Hepatocyte (in vitro differentiated cells): Measurements from ENCODE around the gene SLC22A6.

Experiments used
- CTCF ChIP-seq: fragments of 200-600 bp; sonication (generic); IDR thresholded peaks from 2 replicates; pipeline ENCODE4 v1.5.1; 2016; ENCODE audit warnings: antibody characterized with exemption, mild to moderate bottlenecking; ENCODE audit not compliant: poor library complexity
- EZH2 ChIP-seq: fragments of 200-600 bp; sonication (generic); IDR thresholded peaks from 2 replicates; pipeline ENCODE4 v1.6.1; 2016; ENCODE audit warnings: antibody characterized with exemption, mild to moderate bottlenecking, borderline replicate concordance
- EZH2phosphoT487 ChIP-seq: fragments of 200-600 bp; sonication (generic); IDR thresholded peaks from one replicate; pipeline ENCODE4 v1.6.1; 2018; ENCODE audit warnings: antibody characterized with exemption, mild to moderate bottlenecking, low read depth, moderate library complexity; ENCODE audit not compliant: unreplicated experiment, severe bottlenecking

DNA sequence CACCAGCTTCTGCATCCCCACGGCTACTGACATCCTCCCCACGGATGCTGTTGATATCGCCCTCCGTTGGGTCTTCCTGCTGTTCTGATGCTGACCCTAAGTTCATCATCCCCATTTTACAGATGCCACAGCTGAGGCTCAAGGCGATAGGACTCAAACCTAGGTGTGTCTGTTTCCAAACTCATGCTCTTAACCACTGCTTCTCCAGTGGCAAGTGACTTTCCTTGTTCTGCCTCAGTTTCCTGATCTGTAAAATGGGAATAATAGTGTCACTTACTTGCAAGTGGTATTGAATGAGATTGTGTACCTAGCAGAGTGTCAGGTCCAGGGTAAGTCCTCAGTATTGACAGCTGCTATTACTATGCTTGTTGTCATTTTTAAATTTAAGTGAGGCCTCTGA is 14.4 kb upstream of the SLC22A6 start:
- TF ChIP-seq CTCF (no peak), EZH2 (no peak), EZH2phosphoT487 (no peak)
